OCI-LY7 (cell line): ENCODE data around the gene TMEM106C.

Experiments used
- CTCF ChIP-seq: fragments of 200-600 bp; sonication (generic); conservative IDR thresholded peaks from 2 replicates; pipeline ENCODE4 v1.5.1; 2014; ENCODE audit warnings: mild to moderate bottlenecking, antibody characterized with exemption, low read length, moderate library complexity, mixed read lengths
- EZH2phosphoT487 ChIP-seq: fragments of 200-600 bp; sonication (generic); IDR thresholded peaks from 2 replicates; pipeline ENCODE4 v1.6.1; 2018; ENCODE audit warnings: low read depth, borderline replicate concordance, mild to moderate bottlenecking, mixed run types, antibody characterized with exemption, low read length, moderate library complexity, mixed read lengths

GRCh38 chr12:47989023-47989417 lies 25.6 kb downstream of the TMEM106C start:
- no peak for TF ChIP-seq CTCF
- no peak for TF ChIP-seq EZH2phosphoT487
